WTC11 (cell line): Measurements from ENCODE around the gene CCSER1. TPM values are rescaled to one million over a fixed set of nuclear protein-coding genes. Genes with fewer than 3 reads are reported as not detected.

Experiments used
- ATAC-seq: fragments of 200-7000 bp; cut with Tn5 transposase; 2 replicates; pipeline ENCODE4 v1.10.0; 2021; ENCODE audit warnings: mild to moderate bottlenecking, moderate library complexity
- CTCF ChIA-PET: fragments of 300-600 bp; sonication (Branson Sonifier 250); formaldehyde crosslinking; loops from one replicate; lab custom pipeline; 2021; ENCODE audit warnings: antibody characterized with exemption; lab: Charles Lee
- POLR2A ChIA-PET: fragments of 350-600 bp; sonication (Branson Sonifier 250); formaldehyde crosslinking; loops from one replicate; lab custom pipeline; 2021; ENCODE audit warnings: antibody characterized with exemption; lab: Charles Lee
- DNase-seq: peaks from one replicate; pipeline ENCODE4 v3.0.0; 2021; ENCODE audit warnings: low spot score
- H3K27ac Mint-ChIP-seq: 2 replicates; pipeline ENCODE4 v1.8.0; 2021; ENCODE audit warnings: mixed read lengths
- H3K27me3 Mint-ChIP-seq: 2 replicates; pipeline ENCODE4 v1.8.0; 2021; ENCODE audit warnings: low read depth, mild to moderate bottlenecking, moderate library complexity, mixed read lengths
- H3K36me3 Mint-ChIP-seq: 2 replicates; pipeline ENCODE4 v1.8.0; 2021; ENCODE audit warnings: mixed read lengths
- H3K4me1 Mint-ChIP-seq: 2 replicates; pipeline ENCODE4 v1.8.0; 2022; ENCODE audit warnings: mixed read lengths
- H3K4me3 Mint-ChIP-seq: 2 replicates; pipeline ENCODE4 v1.8.0; 2021; ENCODE audit warnings: mild to moderate bottlenecking, moderate library complexity, mixed read lengths
- H3K9me3 Mint-ChIP-seq: 2 replicates; pipeline ENCODE4 v1.8.0; 2021; ENCODE audit warnings: mixed read lengths
- CDX4 ChIP-seq: fragments of 250-450 bp; sonication (Bioruptor Pico); IDR thresholded peaks from 2 replicates; pipeline ENCODE4 v1.9.0; 2021; ENCODE audit warnings: moderate library complexity, mild to moderate bottlenecking, inconsistent platforms, borderline replicate concordance
- CREM ChIP-seq: sonication (generic); formaldehyde crosslinking; IDR thresholded peaks from 2 replicates; pipeline ENCODE4 v1.8.1; 2022; ENCODE audit warnings: mild to moderate bottlenecking, missing genetic modification reagents, moderate library complexity
- CTCF ChIP-seq: fragments of 200-600 bp; IDR thresholded peaks from 2 replicates; pipeline ENCODE4 v1.8.0; 2022; ENCODE audit warnings: antibody characterized with exemption
- E2F1 ChIP-seq: sonication (generic); formaldehyde crosslinking; IDR thresholded peaks from 2 replicates; pipeline ENCODE4 v1.8.0; 2022; ENCODE audit warnings: mild to moderate bottlenecking, missing genetic modification reagents
- E2F4 ChIP-seq: sonication (generic); formaldehyde crosslinking; IDR thresholded peaks from 2 replicates; pipeline ENCODE4 v1.8.1; 2022; ENCODE audit warnings: low read depth, mild to moderate bottlenecking, moderate library complexity, missing genetic modification reagents, borderline replicate concordance
- GRHL2 ChIP-seq: fragments of 250-450 bp; sonication (Bioruptor Pico); IDR thresholded peaks from 2 replicates; pipeline ENCODE4 v1.8.0; 2022; ENCODE audit warnings: mild to moderate bottlenecking, moderate library complexity; ENCODE audit not compliant: insufficient replicate concordance, severe bottlenecking
- HMGA2 ChIP-seq: fragments of 250-450 bp; sonication (Bioruptor Pico); IDR thresholded peaks from 2 replicates; pipeline ENCODE4 v1.4.0; 2021; ENCODE audit warnings: mild to moderate bottlenecking, moderate library complexity
- KAT7 ChIP-seq: sonication (generic); formaldehyde crosslinking; IDR thresholded peaks from 2 replicates; pipeline ENCODE4 v1.8.1; 2023; ENCODE audit warnings: missing genetic modification reagents, mild to moderate bottlenecking, borderline replicate concordance
- NFATC4 ChIP-seq: fragments of 250-450 bp; sonication (Bioruptor Pico); IDR thresholded peaks from 2 replicates; pipeline ENCODE4 v1.9.0; 2021; ENCODE audit warnings: mild to moderate bottlenecking
- NR3C1 ChIP-seq: sonication (generic); formaldehyde crosslinking; conservative IDR thresholded peaks from 2 replicates; pipeline ENCODE4 v1.8.1; 2023; ENCODE audit warnings: low read depth, mild to moderate bottlenecking, missing genetic modification reagents
- PREB ChIP-seq: sonication (generic); formaldehyde crosslinking; IDR thresholded peaks from 2 replicates; pipeline ENCODE4 v1.8.1; 2022; ENCODE audit warnings: mild to moderate bottlenecking, missing genetic modification reagents, moderate library complexity, borderline replicate concordance
- SMAD3 ChIP-seq: sonication (generic); formaldehyde crosslinking; IDR thresholded peaks from 2 replicates; pipeline ENCODE4 v1.8.0; 2022; ENCODE audit warnings: missing genetic modification reagents, mild to moderate bottlenecking, borderline replicate concordance
- SMAD4 ChIP-seq: sonication (generic); formaldehyde crosslinking; IDR thresholded peaks from 2 replicates; pipeline ENCODE4 v1.8.0; 2022; ENCODE audit warnings: mild to moderate bottlenecking, missing genetic modification reagents
- TCF7 ChIP-seq: sonication (generic); formaldehyde crosslinking; IDR thresholded peaks from 2 replicates; pipeline ENCODE4 v1.8.0; 2022; ENCODE audit warnings: mild to moderate bottlenecking, low read depth, missing genetic modification reagents, moderate library complexity
- ZNF425 ChIP-seq: fragments of 250-450 bp; sonication (Bioruptor Pico); conservative IDR thresholded peaks from 2 replicates; pipeline ENCODE4 v1.9.0; 2021; ENCODE audit warnings: mild to moderate bottlenecking
- total RNA-seq: library from RNA; stranded (reverse); gene quantifications from 3 replicates; pipeline ENCODE4 v1.2.3, GENCODE V29; 2021
- TF ChIP-seq, protein P1 (sequence below): sonication (generic); formaldehyde crosslinking; IDR thresholded peaks from 2 replicates; pipeline ENCODE4 v1.8.1; 2022; ENCODE audit warnings: mild to moderate bottlenecking, moderate library complexity, missing genetic modification reagents
- TF ChIP-seq, protein P2 (sequence below): sonication (generic); formaldehyde crosslinking; IDR thresholded peaks from 2 replicates; pipeline ENCODE4 v1.8.1; 2022; ENCODE audit warnings: low read depth, missing genetic modification reagents, borderline replicate concordance
- TF ChIP-seq, protein P3 (sequence below): sonication (generic); formaldehyde crosslinking; IDR thresholded peaks from 2 replicates; pipeline ENCODE4 v1.8.1; 2023; ENCODE audit warnings: mild to moderate bottlenecking, missing genetic modification reagents, moderate library complexity

The CCSER1 gene
- total RNA-seq, 1 experiment from 2014 or later, result 0.87 TPM

GRCh38 chr4:90292438-90292837, 165.2 kb downstream of the CCSER1 start:
- CTCF ChIA-PET, result interaction anchor here (0.9 to 2.6 kb wide), 3 partner anchors 172 to 262 kb away, joined by 4 to 13 read pairs (median 6); no protein-coding TSS in a partner anchor
- Mint-ChIP-seq H3K4me1 (no peaks in the 10 kb centered on the region), H3K4me3 (no peak overlapping the region), H3K27me3 (no peaks in the 10 kb centered on the region), H3K27ac (no peak overlapping the region), H3K36me3 (no peaks in the 10 kb centered on the region), H3K9me3 (no peaks in the 10 kb centered on the region)
- DNase-seq (no peak), ATAC-seq (no peak)
- POLR2A ChIA-PET, result no interaction called here
- TF ChIP-seq GRHL2 (no peak), CDX4 (CRISPR knock-in tag) (no peak), NFATC4 (CRISPR knock-in tag) (no peak), NR3C1 (CRISPR knock-in tag) (no peak)
- TF ChIP-seq, protein P1, sequence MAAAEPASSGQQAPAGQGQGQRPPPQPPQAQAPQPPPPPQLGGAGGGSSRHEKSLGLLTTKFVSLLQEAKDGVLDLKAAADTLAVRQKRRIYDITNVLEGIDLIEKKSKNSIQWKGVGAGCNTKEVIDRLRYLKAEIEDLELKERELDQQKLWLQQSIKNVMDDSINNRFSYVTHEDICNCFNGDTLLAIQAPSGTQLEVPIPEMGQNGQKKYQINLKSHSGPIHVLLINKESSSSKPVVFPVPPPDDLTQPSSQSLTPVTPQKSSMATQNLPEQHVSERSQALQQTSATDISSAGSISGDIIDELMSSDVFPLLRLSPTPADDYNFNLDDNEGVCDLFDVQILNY (CRISPR knock-in tag), result no peak

DNA sequence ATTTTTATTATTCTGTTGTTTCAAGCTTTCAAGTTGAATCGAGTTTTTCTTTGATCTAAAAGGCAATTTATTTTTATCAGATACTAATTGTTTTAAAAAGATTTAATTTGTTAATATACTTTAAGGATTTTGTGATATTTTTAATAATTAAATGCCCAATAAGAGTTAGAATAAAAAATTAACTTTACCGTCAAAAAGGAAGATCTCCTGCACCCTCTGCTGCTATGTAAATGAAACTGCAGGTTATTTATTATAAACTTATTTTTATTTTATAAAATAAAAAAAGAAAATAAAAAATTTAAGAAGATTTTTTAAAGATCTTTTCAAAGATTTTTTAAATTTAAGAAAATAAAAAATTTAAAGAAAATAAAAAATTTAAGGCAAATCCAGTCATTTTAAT, 166.1 kb downstream of the CCSER1 start:
- POLR2A ChIA-PET, result no interaction called here
- no peak overlapping the region for H3K4me3 Mint-ChIP-seq
- no peak for DNase-seq
- no peak for ATAC-seq
- H3K36me3 Mint-ChIP-seq, result no peaks in the 10 kb centered on the region
- H3K27me3 Mint-ChIP-seq, result no peaks in the 10 kb centered on the region
- no peaks in the 10 kb centered on the region for H3K9me3 Mint-ChIP-seq
- no peaks in the 10 kb centered on the region for H3K4me1 Mint-ChIP-seq
- CTCF ChIA-PET, result interaction anchor here (0.9 to 2.6 kb wide), 6 partner anchors 173 to 262 kb away, joined by 3 to 13 read pairs (median 4); no protein-coding TSS in a partner anchor
- TF ChIP-seq E2F4 (CRISPR knock-in tag), result no peak
- TF ChIP-seq CTCF, result peak; percentile 32; the same call in 1 of the 2 replicates
- TF ChIP-seq HMGA2 (CRISPR knock-in tag), result peak; percentile 76
- TF ChIP-seq, all 79 proteins: peak for 2
- no peak overlapping the region for H3K27ac Mint-ChIP-seq

- ChIA-PET CTCF (no interaction called here), POLR2A (no interaction called here)
- no peaks in the 10 kb centered on the region for H3K4me1 Mint-ChIP-seq
- H3K4me3 Mint-ChIP-seq, result no peak overlapping the region
- peaks cover 8% of the 10 kb centered on the region for H3K9me3 Mint-ChIP-seq
- ATAC-seq, result no peak
- no peak for DNase-seq
- no peaks in the 10 kb centered on the region for H3K36me3 Mint-ChIP-seq
- H3K27ac Mint-ChIP-seq, result no peak overlapping the region
- H3K27me3 Mint-ChIP-seq, result no peaks in the 10 kb centered on the region
- TF ChIP-seq E2F1 (no peak), CREM (CRISPR knock-in tag) (no peak), ZNF425 (CRISPR knock-in tag) (no peak), SMAD4 (CRISPR knock-in tag) (no peak), KAT7 (no peak), SMAD3 (CRISPR knock-in tag) (no peak), NR3C1 (CRISPR knock-in tag) (no peak), PREB (CRISPR knock-in tag) (no peak), TCF7 (CRISPR knock-in tag) (no peak)
- TF ChIP-seq, protein P2, sequence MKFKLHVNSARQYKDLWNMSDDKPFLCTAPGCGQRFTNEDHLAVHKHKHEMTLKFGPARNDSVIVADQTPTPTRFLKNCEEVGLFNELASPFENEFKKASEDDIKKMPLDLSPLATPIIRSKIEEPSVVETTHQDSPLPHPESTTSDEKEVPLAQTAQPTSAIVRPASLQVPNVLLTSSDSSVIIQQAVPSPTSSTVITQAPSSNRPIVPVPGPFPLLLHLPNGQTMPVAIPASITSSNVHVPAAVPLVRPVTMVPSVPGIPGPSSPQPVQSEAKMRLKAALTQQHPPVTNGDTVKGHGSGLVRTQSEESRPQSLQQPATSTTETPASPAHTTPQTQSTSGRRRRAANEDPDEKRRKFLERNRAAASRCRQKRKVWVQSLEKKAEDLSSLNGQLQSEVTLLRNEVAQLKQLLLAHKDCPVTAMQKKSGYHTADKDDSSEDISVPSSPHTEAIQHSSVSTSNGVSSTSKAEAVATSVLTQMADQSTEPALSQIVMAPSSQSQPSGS (CRISPR knock-in tag), result no peak
- TF ChIP-seq, protein P3, sequence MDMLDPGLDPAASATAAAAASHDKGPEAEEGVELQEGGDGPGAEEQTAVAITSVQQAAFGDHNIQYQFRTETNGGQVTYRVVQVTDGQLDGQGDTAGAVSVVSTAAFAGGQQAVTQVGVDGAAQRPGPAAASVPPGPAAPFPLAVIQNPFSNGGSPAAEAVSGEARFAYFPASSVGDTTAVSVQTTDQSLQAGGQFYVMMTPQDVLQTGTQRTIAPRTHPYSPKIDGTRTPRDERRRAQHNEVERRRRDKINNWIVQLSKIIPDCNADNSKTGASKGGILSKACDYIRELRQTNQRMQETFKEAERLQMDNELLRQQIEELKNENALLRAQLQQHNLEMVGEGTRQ, result no peak
Measured at GRCh38 chr4:90299373-90299772, 172.2 kb downstream of the CCSER1 start.
